HAP-1 (cell line): ENCODE data around the gene POU2F1.
A peak's percentile ranks its signal among the peaks of the same experiment; 100 is the strongest.

ENCODE experiments used
- DNase-seq, 2 experiments: peaks; one replicate each; pipeline ENCODE4 v3.0.0-alpha.2; 2016 to 2020; ENCODE audit warnings: low spot score in 2 of 2
- H3K27me3 ChIP-seq: fragments of 250-450 bp; sonication (Bioruptor Pico); 2 replicates; pipeline ENCODE4 v1.5.1; 2020; ENCODE audit warnings: low read depth, mild to moderate bottlenecking, moderate library complexity
- H3K36me3 ChIP-seq: fragments of 250-450 bp; sonication (Bioruptor Pico); replicated peaks from 2 replicates; pipeline ENCODE4 v1.5.1; 2020; ENCODE audit warnings: mild to moderate bottlenecking
- H3K4me1 ChIP-seq: fragments of 250-450 bp; sonication (Bioruptor Pico); 2 replicates; pipeline ENCODE4 v1.5.1; 2020; ENCODE audit warnings: mild to moderate bottlenecking
- H3K4me3 ChIP-seq: fragments of 250-450 bp; sonication (Bioruptor Pico); 2 replicates; pipeline ENCODE4 v1.5.1; 2020; ENCODE audit warnings: mild to moderate bottlenecking, moderate library complexity
- H3K9me3 ChIP-seq: fragments of 250-450 bp; sonication (Bioruptor Pico); 2 replicates; pipeline ENCODE4 v1.5.1; 2020; ENCODE audit warnings: mild to moderate bottlenecking, moderate library complexity
- in situ Hi-C: fragments of 300-500 bp; cut with MboI; formaldehyde crosslinking; loops from 3 replicates; pipeline ENCODE4 v1.14.3; 2020; ENCODE audit warnings: low sequenced_read_pairs, inconsistent platforms, mixed read lengths

The POU2F1 gene

GRCh38 chr1:167220537-167221125, at the start of gene POU2F1:
Gene POU2F1, plus strand, starts transcription at chr1:167220886. Its CDS starts 12 bp downstream, at chr1:167220898.
- in situ Hi-C loops, result no loop called here
- DNase-seq, result peak; percentile 96 to 98
- H3K9me3 ChIP-seq, result no peaks in the 10 kb centered on the region

GRCh38 chr1:167171286-167171929, 49.3 kb upstream of the POU2F1 start:
- no peaks in the 10 kb centered on the region for H3K36me3 ChIP-seq
- in situ Hi-C loops, result no loop called here
- no peaks in the 10 kb centered on the region for H3K4me1 ChIP-seq
- DNase-seq, result no peak
- H3K27me3 ChIP-seq, result no peaks in the 10 kb centered on the region; the same call in 1 of the 2 replicates
- no peaks in the 10 kb centered on the region for H3K9me3 ChIP-seq
- H3K4me3 ChIP-seq, result no peak overlapping the region

More at GRCh38 chr1:167220537-167221125, at the start of gene POU2F1:
- Histone ChIP-seq H3K4me1 (peaks cover 17% of the 10 kb centered on the region), H3K36me3 (no peaks in the 10 kb centered on the region), H3K4me3 (peak within 1 kb of the TSS; percentile 88), H3K27me3 (no peaks in the 10 kb centered on the region)

DNA sequence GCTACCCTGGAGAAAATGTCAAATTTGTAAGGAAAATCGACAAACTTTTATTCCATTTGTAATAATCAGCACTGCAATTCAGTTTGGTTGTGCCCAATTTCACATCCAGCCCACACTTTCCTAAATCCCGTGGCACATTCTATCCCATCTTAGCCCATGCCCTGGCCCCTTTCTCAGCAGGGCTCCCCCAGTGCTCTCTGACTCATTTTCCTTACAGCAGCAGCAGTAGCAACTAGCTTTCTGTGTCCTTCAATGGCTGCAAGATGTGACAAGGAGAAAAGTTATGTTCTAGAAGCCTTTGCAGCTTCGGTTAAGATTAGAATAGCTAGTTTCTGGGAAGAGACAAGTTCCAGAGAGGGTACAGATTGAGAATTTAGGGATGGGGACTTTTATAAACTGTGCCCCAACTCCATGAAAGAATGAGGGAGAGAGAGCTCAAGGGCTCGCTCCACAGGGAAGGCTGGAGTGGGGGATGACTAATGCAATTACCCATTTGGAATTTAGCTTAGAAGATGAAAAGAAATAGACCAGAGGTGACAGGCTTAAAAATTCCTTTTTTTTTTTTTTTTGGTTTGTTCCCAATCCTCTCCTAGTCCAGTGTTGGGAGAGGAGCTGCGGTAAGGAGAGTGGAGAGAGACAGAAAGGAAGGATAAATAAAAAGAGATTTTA, 47.0 kb upstream of the POU2F1 start:
- H3K27me3 ChIP-seq, result no peaks in the 10 kb centered on the region; the same call in 1 of the 2 replicates
- H3K36me3 ChIP-seq, result no peaks in the 10 kb centered on the region
- no peaks in the 10 kb centered on the region for H3K9me3 ChIP-seq
- no peak for DNase-seq
- in situ Hi-C loops, result no loop called here
- H3K4me1 ChIP-seq, result no peaks in the 10 kb centered on the region
- no peak overlapping the region for H3K4me3 ChIP-seq

DNA sequence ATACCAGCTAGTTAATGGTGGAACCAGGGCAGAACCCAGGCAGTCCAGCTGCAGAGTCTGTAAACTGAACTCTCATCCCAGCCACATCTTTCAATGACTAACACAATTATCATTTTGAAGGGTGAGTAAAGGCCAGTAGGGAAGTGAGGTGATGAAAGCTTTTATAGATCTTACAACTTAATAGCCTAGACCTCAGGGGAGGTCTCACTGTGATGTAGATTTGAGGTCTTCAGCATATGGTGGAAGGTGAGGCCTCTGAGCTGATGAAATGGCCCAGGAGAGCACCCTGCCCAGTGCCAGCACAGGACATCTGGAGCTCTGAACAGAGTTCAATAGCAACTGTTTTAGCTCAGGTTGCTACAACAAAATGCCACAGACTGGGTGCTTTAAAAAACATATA, 44.8 kb upstream of the POU2F1 start:
- Histone ChIP-seq H3K4me1 (no peaks in the 10 kb centered on the region), H3K36me3 (no peaks in the 10 kb centered on the region), H3K27me3 (no peaks in the 10 kb centered on the region; the same call in 1 of the 2 replicates), H3K4me3 (no peak overlapping the region), H3K9me3 (no peaks in the 10 kb centered on the region)
- no peak for DNase-seq
- in situ Hi-C loops, result no loop called here

DNA sequence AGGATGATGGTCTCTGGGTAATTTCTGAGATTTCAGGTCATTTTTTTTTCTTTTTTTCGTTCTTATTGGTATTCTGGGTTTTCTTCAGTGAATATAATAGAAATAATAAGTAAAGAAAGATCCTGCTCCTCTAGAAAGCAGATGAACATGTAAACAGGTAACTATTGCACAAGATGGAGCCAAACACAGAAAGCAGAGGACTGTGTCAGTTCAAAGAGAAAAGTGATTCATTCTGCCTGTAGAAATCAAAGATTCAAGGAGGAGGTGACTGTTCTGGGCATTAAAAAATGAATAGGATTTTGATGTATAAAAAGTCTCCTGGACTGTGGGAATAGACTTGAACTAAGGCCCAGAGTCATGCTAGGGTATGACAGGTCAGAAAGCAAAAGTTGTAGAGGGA, 41.9 kb upstream of the POU2F1 start:
- in situ Hi-C loops, result no loop called here
- Histone ChIP-seq H3K4me3 (no peak overlapping the region), H3K4me1 (no peaks in the 10 kb centered on the region), H3K27me3 (no peaks in the 10 kb centered on the region; the same call in 1 of the 2 replicates), H3K9me3 (no peaks in the 10 kb centered on the region), H3K36me3 (no peaks in the 10 kb centered on the region)
- DNase-seq, result no peak

- no peaks in the 10 kb centered on the region for H3K27me3 ChIP-seq
- H3K36me3 ChIP-seq, result no peaks in the 10 kb centered on the region
- H3K4me1 ChIP-seq, result no peaks in the 10 kb centered on the region
- no peak for DNase-seq
- in situ Hi-C loops, result no loop called here
- no peak overlapping the region for H3K4me3 ChIP-seq
- no peaks in the 10 kb centered on the region for H3K9me3 ChIP-seq
Measured at GRCh38 chr1:167182571-167183320, 37.9 kb upstream of the POU2F1 start.

DNA sequence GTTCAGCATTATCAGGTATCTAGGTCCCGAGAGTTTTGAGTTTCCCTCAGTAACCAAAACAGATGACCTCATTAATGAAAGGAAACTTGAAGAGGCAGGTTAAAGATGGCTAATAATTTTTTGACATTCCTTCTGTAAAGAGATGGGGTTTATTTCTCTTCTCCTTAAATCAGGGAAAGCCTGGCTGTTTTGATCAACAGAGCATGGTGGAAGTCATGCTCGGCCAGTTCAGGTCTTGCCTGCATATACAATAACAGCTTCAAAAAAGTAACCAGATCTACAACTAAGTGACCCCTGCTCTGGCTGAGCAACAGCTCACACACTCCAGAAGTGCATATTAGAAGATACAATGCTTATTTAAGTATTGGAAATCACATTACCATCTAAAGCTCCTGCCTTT, 36.6 kb upstream of the POU2F1 start:
- Histone ChIP-seq H3K4me3 (no peak overlapping the region), H3K9me3 (no peaks in the 10 kb centered on the region), H3K36me3 (no peaks in the 10 kb centered on the region), H3K27me3 (no peaks in the 10 kb centered on the region), H3K4me1 (no peaks in the 10 kb centered on the region)
- no peak for DNase-seq
- in situ Hi-C loops, result no loop called here

DNA sequence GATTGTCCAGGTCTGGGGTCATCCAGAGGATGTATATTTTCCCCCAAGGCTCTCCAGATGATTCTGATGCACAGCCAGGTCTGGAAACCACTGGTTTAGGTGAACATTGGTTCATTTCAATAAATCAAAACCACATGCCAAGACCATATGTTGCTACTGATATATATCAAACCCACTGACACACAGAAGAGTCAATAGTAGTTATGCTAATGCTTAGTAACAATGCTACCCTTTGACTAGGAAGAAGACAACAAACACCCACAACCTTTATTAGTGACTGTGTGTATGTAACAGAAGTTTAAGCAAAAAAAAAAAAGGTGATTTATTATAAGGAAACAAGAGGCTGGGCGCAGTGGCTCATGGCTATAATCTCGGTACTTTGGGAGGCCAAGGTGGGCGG, 35.6 kb upstream of the POU2F1 start:
- H3K36me3 ChIP-seq, result no peaks in the 10 kb centered on the region
- DNase-seq, result no peak
- H3K4me3 ChIP-seq, result no peak overlapping the region
- H3K9me3 ChIP-seq, result no peaks in the 10 kb centered on the region
- H3K4me1 ChIP-seq, result no peaks in the 10 kb centered on the region
- no peaks in the 10 kb centered on the region for H3K27me3 ChIP-seq
- in situ Hi-C loops, result no loop called here

DNA sequence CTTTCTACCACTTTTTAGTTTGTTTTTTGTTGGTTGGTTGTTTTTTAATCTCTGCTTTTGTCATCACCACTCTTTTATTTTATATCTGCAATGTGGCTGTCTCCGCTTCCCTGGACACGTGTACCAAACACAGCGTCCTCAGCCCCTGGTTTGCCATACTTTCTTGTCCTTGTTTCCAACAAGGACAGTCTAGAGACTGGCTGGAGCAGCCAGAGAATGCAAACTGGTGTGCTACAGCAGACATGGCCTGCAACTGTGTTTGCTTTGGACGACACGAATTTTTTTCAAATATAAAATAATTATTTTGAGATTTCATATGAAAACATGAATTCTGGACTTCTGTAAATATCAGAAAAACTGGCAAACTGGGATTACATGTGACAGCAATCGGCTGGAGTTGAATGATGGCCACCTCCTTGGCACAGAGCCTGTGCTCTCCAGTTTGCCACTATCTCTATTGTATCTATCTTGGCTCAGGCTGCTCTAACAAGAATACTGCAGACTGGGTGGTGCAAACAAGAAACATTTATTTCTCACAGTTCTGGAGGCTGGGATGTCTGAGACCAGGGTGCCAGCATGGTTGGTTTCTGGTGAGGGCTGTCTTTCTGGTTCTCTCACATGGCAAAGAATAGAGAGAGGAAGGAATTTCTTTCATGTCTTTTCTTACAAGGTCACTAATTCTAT, 34.6 kb upstream of the POU2F1 start:
- no peaks in the 10 kb centered on the region for H3K27me3 ChIP-seq

GRCh38 chr1:167186771-167187170, 33.9 kb upstream of the POU2F1 start:
- H3K36me3 ChIP-seq, result no peaks in the 10 kb centered on the region
- no peak for DNase-seq
- in situ Hi-C loops, result no loop called here

More for the DNA sequence above, 34.6 kb upstream of the POU2F1 start:
- in situ Hi-C loops, result no loop called here
- Histone ChIP-seq H3K4me1 (no peaks in the 10 kb centered on the region), H3K4me3 (no peak overlapping the region), H3K9me3 (no peaks in the 10 kb centered on the region), H3K36me3 (no peaks in the 10 kb centered on the region)
- DNase-seq, result no peak

DNA sequence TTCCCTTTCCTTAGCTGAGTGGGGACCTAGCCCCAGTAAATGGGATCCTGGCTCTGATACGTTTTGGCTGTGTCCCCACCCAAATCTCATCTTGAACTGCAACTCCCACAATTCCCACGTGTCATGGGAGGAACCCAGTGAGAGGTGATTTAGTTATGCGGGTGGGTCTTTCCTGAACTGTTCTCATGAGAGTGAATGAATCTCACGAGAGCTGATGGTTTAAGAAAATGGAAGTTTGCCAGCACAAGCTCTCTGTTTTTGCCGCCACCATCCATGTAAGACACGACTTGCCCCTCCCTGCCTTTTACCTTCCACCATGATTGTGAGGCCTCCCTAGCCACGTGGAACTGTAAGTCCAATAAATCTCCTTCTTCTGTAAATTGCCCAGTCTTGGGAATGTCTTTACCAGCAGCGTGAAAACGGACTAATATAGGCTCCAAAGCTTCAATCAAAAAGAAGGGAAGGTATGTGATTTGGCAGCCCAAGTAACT, 29.9 kb upstream of the POU2F1 start:
- Histone ChIP-seq H3K4me1 (no peaks in the 10 kb centered on the region), H3K9me3 (no peaks in the 10 kb centered on the region), H3K27me3 (peaks cover 5% of the 10 kb centered on the region; the same call in 1 of the 2 replicates), H3K4me3 (no peak overlapping the region), H3K36me3 (no peaks in the 10 kb centered on the region)
- no peak for DNase-seq
- in situ Hi-C loops, result no loop called here

More at GRCh38 chr1:167186771-167187170, 33.9 kb upstream of the POU2F1 start:
- Histone ChIP-seq H3K4me3 (no peak overlapping the region), H3K9me3 (no peaks in the 10 kb centered on the region), H3K4me1 (no peaks in the 10 kb centered on the region), H3K27me3 (no peaks in the 10 kb centered on the region)

DNA sequence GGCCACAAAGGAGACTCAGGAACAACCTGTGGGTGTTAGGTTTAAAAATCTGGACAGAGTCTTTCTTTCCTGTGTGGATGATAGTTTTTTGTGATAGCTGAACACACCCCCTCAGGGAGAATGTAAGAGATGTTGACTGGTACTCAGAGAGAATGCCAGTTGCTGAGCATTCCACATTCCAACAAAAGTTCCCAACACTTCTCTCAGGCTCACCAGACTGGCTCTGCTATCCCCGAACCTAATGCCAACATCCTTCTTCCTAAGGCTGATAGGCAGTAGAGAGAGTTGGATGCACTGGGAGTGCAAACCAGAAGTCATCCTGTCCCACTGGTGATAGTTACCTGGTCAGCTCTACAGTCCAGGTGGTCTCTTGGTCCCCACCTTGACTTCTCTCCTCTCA, 28.7 kb upstream of the POU2F1 start:
- Histone ChIP-seq H3K27me3 (peaks cover 5% of the 10 kb centered on the region; the same call in 1 of the 2 replicates), H3K4me1 (no peaks in the 10 kb centered on the region), H3K9me3 (no peaks in the 10 kb centered on the region), H3K4me3 (no peak overlapping the region), H3K36me3 (no peaks in the 10 kb centered on the region)
- in situ Hi-C loops, result no loop called here
- no peak for DNase-seq

GRCh38 chr1:167194182-167194581, 26.5 kb upstream of the POU2F1 start:
- no peaks in the 10 kb centered on the region for H3K4me1 ChIP-seq
- peaks cover 5% of the 10 kb centered on the region; the same call in 1 of the 2 replicates for H3K27me3 ChIP-seq
- no peak overlapping the region for H3K4me3 ChIP-seq
- in situ Hi-C loops, result no loop called here
- no peaks in the 10 kb centered on the region for H3K36me3 ChIP-seq
- H3K9me3 ChIP-seq, result no peaks in the 10 kb centered on the region
- DNase-seq, result no peak
